ENCODE measurements around the gene RIN3. TPM values are rescaled to one million over a fixed set of nuclear protein-coding genes. Genes with fewer than 3 reads are reported as not detected.

Gene RIN3
- total RNA-seq, 1 donor: 48.8 TPM

GRCh38 chr14:92686900-92687427 lies 173.4 kb downstream of the RIN3 start:
- Histone ChIP-seq H3K27me3 (ENCODE audit: insufficient read depth, low read length) (no peaks in the 10 kb centered on the region), H3K4me3 (ENCODE audit: low read length) (no peak overlapping the region), H3K4me1 (ENCODE audit: insufficient read depth, low read length) (peaks cover 3% of the 10 kb centered on the region), H3K9me3 (ENCODE audit: low read depth, low read length) (no peaks in the 10 kb centered on the region)

- Histone ChIP-seq H3K4me3 (ENCODE audit: low read length) (no peak overlapping the region), H3K4me1 (ENCODE audit: insufficient read depth, low read length) (peaks cover 11% of the 10 kb centered on the region), H3K27me3 (ENCODE audit: insufficient read depth, low read length) (no peaks in the 10 kb centered on the region), H3K9me3 (ENCODE audit: low read depth, low read length) (no peaks in the 10 kb centered on the region)
Observed at GRCh38 chr14:92687681-92688433, 174.3 kb downstream of the RIN3 start.

GRCh38 chr14:92688434-92689375 lies 175.1 kb downstream of the RIN3 start:
- no peaks in the 10 kb centered on the region for H3K27me3 ChIP-seq (ENCODE audit: insufficient read depth, low read length)
- H3K4me1 ChIP-seq (ENCODE audit: insufficient read depth, low read length): peaks cover 17% of the 10 kb centered on the region
- H3K9me3 ChIP-seq (ENCODE audit: low read depth, low read length): no peaks in the 10 kb centered on the region
- H3K4me3 ChIP-seq (ENCODE audit: low read length): no peak overlapping the region

GRCh38 chr14:92690171-92691011 lies 176.8 kb downstream of the RIN3 start:
- H3K27me3 ChIP-seq (ENCODE audit: insufficient read depth, low read length): no peaks in the 10 kb centered on the region
- peaks cover 17% of the 10 kb centered on the region for H3K4me1 ChIP-seq (ENCODE audit: insufficient read depth, low read length)
- H3K9me3 ChIP-seq (ENCODE audit: low read depth, low read length): no peaks in the 10 kb centered on the region
- H3K4me3 ChIP-seq (ENCODE audit: low read length): no peak overlapping the region

GRCh38 chr14:92692822-92693226 lies 179.2 kb downstream of the RIN3 start:
- Histone ChIP-seq H3K27me3 (ENCODE audit: insufficient read depth, low read length) (no peaks in the 10 kb centered on the region), H3K4me1 (ENCODE audit: insufficient read depth, low read length) (peaks cover 22% of the 10 kb centered on the region), H3K4me3 (ENCODE audit: low read length) (no peak overlapping the region), H3K9me3 (ENCODE audit: low read depth, low read length) (no peaks in the 10 kb centered on the region)

- Histone ChIP-seq H3K27me3 (ENCODE audit: insufficient read depth, low read length) (no peaks in the 10 kb centered on the region), H3K4me3 (ENCODE audit: low read length) (no peak overlapping the region), H3K9me3 (ENCODE audit: low read depth, low read length) (no peaks in the 10 kb centered on the region), H3K4me1 (ENCODE audit: insufficient read depth, low read length) (peaks cover 26% of the 10 kb centered on the region)
Observed at GRCh38 chr14:92693998-92694795, 180.6 kb downstream of the RIN3 start.

DNA sequence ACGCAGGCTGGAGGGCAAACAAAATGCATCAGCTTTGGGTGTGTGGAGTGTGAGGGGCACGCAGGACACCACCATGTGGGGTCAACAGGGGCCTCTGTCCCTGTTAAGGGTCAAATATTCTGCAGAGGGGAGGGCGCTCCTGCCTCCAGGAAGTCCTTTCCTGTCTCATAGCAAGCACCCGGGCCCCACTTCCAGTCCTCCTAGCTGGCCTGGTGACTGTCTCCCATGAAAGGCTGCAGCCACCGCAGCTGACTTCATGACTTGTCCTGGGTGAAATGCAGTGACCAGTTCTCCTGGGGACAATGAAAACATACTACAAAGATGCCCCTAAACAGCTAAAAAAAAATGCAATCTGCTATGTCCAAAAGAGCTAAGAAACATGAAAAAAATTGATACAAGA lies 181.2 kb downstream of the RIN3 start:
- peaks cover 26% of the 10 kb centered on the region for H3K4me1 ChIP-seq (ENCODE audit: insufficient read depth, low read length)
- H3K27me3 ChIP-seq (ENCODE audit: insufficient read depth, low read length): no peaks in the 10 kb centered on the region
- no peak overlapping the region for H3K4me3 ChIP-seq (ENCODE audit: low read length)
- no peaks in the 10 kb centered on the region for H3K9me3 ChIP-seq (ENCODE audit: low read depth, low read length)

GRCh38 chr14:92695562-92695961 lies 182.0 kb downstream of the RIN3 start:
- no peak overlapping the region for H3K4me3 ChIP-seq (ENCODE audit: low read length)
- no peaks in the 10 kb centered on the region for H3K9me3 ChIP-seq (ENCODE audit: low read depth, low read length)
- no peaks in the 10 kb centered on the region for H3K27me3 ChIP-seq (ENCODE audit: insufficient read depth, low read length)
- H3K4me1 ChIP-seq (ENCODE audit: insufficient read depth, low read length): peaks cover 26% of the 10 kb centered on the region

DNA sequence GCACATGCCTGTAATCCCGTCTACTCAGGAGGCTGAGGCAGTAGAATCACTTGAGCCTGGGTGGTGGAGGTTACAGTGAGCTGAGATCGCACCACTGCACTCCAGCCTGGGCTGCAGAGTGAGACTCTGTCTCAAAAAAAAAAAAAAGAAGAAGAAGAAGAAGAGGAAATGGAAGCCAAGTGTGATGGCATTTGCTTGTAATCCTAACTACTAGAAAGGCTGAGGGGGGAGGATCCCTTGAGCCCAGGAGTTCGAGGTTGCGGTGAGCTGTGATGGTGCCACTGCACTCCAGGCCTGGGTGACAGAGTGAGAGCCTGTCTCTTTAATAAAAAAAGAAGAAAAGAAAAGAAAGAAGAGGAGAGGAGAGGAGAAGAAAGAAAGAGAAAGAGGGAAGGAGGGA lies 182.8 kb downstream of the RIN3 start:
- Histone ChIP-seq H3K9me3 (ENCODE audit: low read depth, low read length) (no peaks in the 10 kb centered on the region), H3K4me3 (ENCODE audit: low read length) (no peak overlapping the region), H3K4me1 (ENCODE audit: insufficient read depth, low read length) (peaks cover 26% of the 10 kb centered on the region), H3K27me3 (ENCODE audit: insufficient read depth, low read length) (no peaks in the 10 kb centered on the region)

GRCh38 chr14:92698393-92698792 lies 184.8 kb downstream of the RIN3 start:
- H3K9me3 ChIP-seq (ENCODE audit: low read depth, low read length): no peaks in the 10 kb centered on the region
- H3K4me3 ChIP-seq (ENCODE audit: low read length): no peak overlapping the region

GRCh38 chr14:92701826-92702225 lies 188.2 kb downstream of the RIN3 start:
- Histone ChIP-seq H3K27me3 (ENCODE audit: insufficient read depth, low read length) (no peaks in the 10 kb centered on the region), H3K9me3 (ENCODE audit: low read depth, low read length) (no peaks in the 10 kb centered on the region), H3K4me1 (ENCODE audit: insufficient read depth, low read length) (peaks cover 46% of the 10 kb centered on the region), H3K4me3 (ENCODE audit: low read length) (no peak overlapping the region)

More at GRCh38 chr14:92698393-92698792, 184.8 kb downstream of the RIN3 start:
- Histone ChIP-seq H3K4me1 (ENCODE audit: insufficient read depth, low read length) (peaks cover 33% of the 10 kb centered on the region), H3K27me3 (ENCODE audit: insufficient read depth, low read length) (no peaks in the 10 kb centered on the region)

- Histone ChIP-seq H3K4me3 (ENCODE audit: low read length) (no peak overlapping the region), H3K27me3 (ENCODE audit: insufficient read depth, low read length) (no peaks in the 10 kb centered on the region), H3K4me1 (ENCODE audit: insufficient read depth, low read length) (peaks cover 46% of the 10 kb centered on the region), H3K9me3 (ENCODE audit: low read depth, low read length) (no peaks in the 10 kb centered on the region)
Observed at GRCh38 chr14:92702441-92702918, 188.9 kb downstream of the RIN3 start.

DNA sequence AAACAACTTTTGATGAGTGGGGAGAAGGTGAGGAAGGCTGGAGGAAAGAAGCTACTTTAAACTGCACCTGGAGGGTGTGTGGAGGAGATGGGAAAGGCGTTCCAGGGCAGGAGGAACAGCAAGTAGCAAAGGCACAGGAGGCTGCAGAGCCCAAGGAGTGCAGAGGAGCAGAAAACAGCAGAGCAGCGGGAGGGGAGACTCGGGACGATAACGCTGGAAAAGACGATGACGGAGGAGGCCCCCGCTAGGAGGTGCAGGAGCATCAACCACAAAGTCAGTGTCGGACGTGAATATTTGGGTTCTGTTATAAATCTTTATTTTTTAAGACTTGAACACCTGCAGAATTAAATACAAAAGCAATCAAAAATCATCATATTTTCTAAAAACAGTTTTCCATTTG lies 189.9 kb downstream of the RIN3 start:
- no peak overlapping the region for H3K4me3 ChIP-seq (ENCODE audit: low read length)
- H3K9me3 ChIP-seq (ENCODE audit: low read depth, low read length): no peaks in the 10 kb centered on the region
- H3K4me1 ChIP-seq (ENCODE audit: insufficient read depth, low read length): peaks cover 46% of the 10 kb centered on the region
- no peaks in the 10 kb centered on the region for H3K27me3 ChIP-seq (ENCODE audit: insufficient read depth, low read length)
